ENCODE results near the gene FAM131C.
A peak's percentile ranks its signal among the peaks of the same experiment; 100 is the strongest.

The FAM131C gene

DNA sequence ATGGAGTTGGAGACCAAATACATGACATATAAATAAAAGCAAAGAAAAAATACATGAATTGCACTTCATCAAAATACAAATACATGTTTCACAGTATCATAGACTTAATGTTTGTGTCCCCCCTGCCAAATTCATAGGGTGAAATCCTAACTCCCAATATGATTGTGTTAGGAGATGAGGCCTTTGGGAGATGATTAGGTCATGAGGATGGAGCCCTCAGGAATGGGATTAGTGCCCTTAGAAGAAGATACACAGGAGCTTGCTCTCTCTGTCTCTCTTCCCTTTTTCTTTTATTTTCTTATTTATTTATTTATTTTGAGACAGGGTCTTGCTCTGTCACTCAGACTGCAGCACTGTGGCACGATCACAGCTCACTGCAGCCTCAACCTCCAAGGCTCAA, 26.0 kb upstream of the FAM131C start:
- DNase-seq (ENCODE audit: low spot score) = no peak

DNA sequence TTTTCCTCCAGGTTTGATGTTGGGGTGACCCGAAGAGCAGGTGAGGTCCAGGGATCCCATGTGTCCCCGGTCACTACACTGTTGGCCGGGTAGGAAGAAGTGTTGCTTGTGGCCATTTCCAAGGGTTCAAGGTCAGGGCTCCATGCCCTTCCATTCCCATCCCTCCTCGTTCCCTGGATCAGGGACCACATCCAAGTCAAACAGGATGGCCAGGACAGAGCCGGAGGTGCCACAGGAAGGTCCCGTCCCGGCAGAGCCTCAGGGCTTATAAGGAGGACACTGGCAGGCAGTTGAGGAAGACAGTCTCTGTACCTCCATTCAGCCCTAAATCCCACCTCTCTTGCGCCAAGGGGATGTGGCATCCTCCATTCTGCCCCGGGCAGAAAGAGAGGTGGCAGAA, 22.0 kb upstream of the FAM131C start:
- no peak for DNase-seq (ENCODE audit: low spot score)

- DNase-seq (ENCODE audit: low spot score) = no peak
Measured at GRCh38 chr1:16094453-16095158, 21.2 kb upstream of the FAM131C start.

DNA sequence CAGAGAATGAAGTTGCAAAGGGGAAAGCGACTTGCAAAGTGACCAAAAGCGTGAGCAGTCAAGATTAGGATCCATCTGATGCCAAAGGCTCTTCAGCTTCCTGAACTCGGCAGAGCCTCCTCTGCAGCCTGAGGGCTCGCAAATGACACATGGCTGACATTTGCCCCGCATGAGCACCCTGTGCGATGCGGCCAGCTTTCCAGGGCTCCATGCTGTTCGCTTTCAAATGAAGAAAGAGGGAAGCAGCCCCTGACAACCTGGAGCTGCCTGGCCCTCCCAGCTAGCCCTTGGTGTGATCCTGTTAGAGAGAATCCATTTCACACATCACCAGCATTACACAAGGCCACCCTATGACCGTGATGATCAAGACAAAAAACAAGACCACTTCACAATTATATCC, 20.2 kb upstream of the FAM131C start:
- no peak for DNase-seq (ENCODE audit: low spot score)

DNA sequence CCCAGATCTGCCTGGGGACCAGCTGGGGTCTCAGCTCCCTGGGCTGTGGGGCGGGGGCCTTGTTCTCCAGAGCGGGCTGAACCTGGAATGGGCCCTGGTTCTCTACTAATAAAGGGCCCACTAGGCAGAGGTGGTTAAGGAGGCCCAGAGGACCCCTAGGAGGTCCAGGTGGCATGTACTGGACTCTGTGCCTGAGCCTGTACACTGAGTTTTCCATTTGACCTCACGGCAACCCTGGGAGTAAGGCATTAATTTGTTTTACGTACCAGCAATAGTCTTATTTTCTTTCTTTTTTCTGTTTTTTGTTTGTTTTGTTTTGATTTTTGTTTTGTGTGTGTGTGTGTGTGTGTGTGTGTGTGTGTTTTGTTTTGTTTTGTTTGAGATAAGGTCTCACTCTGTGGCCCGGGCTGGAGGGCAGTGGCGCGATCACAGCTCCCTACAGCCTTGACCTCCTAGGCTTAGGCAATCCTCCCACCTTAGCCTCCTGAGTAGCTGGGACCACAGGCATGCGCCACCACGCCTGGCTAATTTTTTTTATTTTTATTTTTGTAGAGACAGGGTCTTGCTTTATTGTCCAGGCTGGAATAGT, 19.6 kb upstream of the FAM131C start:
- DNase-seq (ENCODE audit: low spot score) = no peak

- no peak for DNase-seq (ENCODE audit: low spot score)
Measured at GRCh38 chr1:16092097-16092922, 18.9 kb upstream of the FAM131C start.

GRCh38 chr1:16091296-16091695, 17.8 kb upstream of the FAM131C start:
- no peak for DNase-seq (ENCODE audit: low spot score)

DNA sequence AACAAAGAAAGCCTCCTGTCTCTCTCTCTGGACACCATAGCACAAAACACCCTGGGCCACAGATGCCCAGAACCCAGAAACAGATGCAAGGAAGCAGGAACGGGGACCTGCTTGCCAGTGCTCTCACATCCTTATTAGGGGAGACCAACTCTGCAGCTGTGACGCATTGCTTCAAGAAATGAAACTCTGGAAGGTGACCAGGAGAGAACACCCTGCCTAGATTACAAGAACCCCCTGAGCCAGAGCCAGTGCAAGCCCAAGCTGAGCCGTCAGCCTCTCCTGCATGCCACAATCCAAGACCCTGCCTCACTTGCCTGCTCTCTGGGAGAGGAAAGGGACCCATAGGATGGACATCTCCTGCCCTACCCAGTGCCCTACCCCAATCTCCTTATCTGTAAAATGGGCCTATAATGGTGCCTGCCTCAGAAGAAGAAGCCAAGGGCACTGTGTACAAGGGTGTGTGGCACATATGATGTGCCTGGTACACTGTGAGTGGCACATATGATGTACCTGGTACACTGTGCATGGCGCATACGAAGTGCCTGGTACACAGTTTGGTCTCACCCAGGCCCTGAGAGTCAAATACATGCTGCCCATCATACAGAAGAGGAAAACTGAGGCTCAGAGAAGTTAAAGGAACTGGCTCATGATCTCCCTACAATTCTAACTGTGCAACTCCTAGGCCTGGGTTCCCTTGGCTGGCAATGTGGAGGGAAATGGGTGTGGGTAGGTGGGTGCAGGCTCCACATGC, 16.8 kb upstream of the FAM131C start:
- DNase-seq (ENCODE audit: low spot score) = no peak

GRCh38 chr1:16088996-16089395, 15.5 kb upstream of the FAM131C start:
- DNase-seq (ENCODE audit: low spot score) = peak; percentile 92

GRCh38 chr1:16088351-16088911, 15.0 kb upstream of the FAM131C start:
- no peak for DNase-seq (ENCODE audit: low spot score)

- no peak for DNase-seq (ENCODE audit: low spot score)
Measured at GRCh38 chr1:16087733-16088132, 14.3 kb upstream of the FAM131C start.

DNA sequence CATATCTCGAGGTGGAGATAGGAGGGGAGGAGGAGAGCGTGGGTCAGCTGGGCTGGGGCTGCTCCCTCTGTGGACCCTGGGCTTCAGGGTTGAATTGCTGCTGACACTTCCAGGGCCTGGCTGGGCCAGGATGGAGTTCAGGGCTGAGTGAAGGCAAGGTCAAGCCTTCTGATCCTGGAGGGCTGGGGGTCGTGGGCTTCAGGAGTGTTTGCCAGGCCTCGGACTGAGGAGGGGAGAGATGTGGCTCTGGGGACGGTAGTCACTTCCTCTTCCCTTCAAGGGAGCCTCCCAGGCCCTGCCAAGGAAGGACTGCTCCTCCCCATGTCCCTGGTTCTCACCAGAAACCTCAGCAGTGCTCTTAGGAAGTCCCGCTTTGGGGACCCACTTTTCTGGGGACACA, 12.1 kb upstream of the FAM131C start:
- DNase-seq (ENCODE audit: low spot score) = no peak

- no peak for DNase-seq (ENCODE audit: low spot score)
Measured at GRCh38 chr1:16083486-16083885, 10.0 kb upstream of the FAM131C start.

GRCh38 chr1:16082283-16083038, 9.0 kb upstream of the FAM131C start:
- peak; percentile 59 for DNase-seq (ENCODE audit: low spot score)

- no peak for DNase-seq (ENCODE audit: low spot score)
Measured at GRCh38 chr1:16081636-16082035, 8.2 kb upstream of the FAM131C start.

- DNase-seq (ENCODE audit: low spot score) = no peak
Measured at GRCh38 chr1:16080422-16081150, 7.1 kb upstream of the FAM131C start.

GRCh38 chr1:16078925-16079656, 5.6 kb upstream of the FAM131C start:
- DNase-seq (ENCODE audit: low spot score) = peak; percentile 78

GRCh38 chr1:16077406-16078245, 4.2 kb upstream of the FAM131C start:
- DNase-seq (ENCODE audit: low spot score) = no peak

GRCh38 chr1:16076865-16077238, 3.4 kb upstream of the FAM131C start:
- peak; percentile 92 for DNase-seq (ENCODE audit: low spot score)

Data from kidney tubule cell (primary cell).